ENCODE data around the gene LGALS12.

DNA sequence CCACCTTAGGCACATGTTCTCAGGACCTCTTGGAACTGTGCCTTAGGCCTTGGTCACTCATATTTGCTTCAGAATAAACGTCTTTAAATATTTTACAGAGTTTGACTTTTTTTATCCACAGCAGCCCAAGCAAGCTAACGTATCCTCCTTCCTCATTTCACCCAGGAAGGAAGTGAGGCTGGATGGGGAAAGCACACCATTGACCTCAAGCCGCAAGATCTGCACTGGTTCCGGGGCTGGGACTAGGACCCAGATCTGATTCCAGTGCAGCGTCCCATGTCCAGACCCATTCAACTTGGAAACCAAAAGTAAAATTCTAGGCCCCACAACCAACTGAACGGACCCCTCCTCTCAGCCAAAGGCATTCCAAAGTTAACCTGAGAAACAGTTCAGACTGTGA is 2.4 kb upstream of the LGALS12 start:
- TF ChIP-seq CREM (IDR thresholded peaks at IDR 0.05) (no peak), CREM (CRISPR knock-in tag; IDR thresholded peaks at IDR 0.05) (no peak), ARNTL (CRISPR knock-in tag; IDR thresholded peaks at IDR 0.05) (no peak), ZZZ3 (CRISPR knock-in tag; IDR thresholded peaks at IDR 0.05; ENCODE audit: borderline replicate concordance) (no peak), KLF6 (CRISPR knock-in tag; IDR thresholded peaks at IDR 0.05) (no peak), KLF13 (CRISPR knock-in tag; IDR thresholded peaks at IDR 0.05) (no peak), CBFB (CRISPR knock-in tag; IDR thresholded peaks at IDR 0.05) (no peak)
